ENCODE results near the gene TEKT3.
A peak's percentile ranks its signal among the peaks of the same experiment; 100 is the strongest.

The TEKT3 gene

DNA sequence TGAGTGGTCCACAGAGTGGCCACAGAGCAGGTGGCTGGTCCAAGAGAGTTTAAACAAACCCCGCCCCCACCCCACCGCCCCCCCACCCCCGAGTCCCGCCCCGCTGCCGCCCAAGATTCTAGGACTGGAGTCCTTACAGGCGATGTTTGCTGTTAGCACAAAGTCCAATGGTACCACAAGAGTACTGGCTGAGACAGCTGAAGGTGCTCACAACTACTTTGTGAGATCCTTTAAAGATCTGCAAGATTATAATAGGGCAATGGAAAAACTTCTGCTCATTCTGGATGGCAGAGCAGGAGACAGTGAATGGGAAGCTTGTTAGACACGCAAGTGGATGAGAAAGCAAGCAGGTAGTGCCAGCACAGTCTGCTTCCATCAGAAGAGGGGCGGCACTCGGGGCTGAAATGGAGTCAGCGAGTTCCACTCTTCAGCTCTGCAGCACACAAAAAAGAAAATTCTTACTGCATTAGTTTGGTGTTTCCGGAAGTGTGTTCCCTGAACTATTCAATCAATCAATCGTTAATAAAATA lies 4.7 kb upstream of the TEKT3 start (continued):
- TF ChIP-seq, protein P1, sequence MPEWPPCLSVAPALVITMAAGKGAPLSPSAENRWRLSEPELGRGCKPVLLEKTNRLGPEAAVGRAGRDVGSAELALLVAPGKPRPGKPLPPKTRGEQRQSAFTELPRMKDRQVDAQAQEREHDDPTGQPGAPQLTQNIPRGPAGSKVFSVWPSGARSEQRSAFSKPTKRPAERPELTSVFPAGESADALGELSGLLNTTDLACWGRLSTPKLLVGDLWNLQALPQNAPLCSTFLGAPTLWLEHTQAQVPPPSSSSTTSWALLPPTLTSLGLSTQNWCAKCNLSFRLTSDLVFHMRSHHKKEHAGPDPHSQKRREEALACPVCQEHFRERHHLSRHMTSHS (tag by site-specific recombination; IDR thresholded peaks at IDR 0.05): no peak
- TF ChIP-seq ZNF221 (tag by site-specific recombination; IDR thresholded peaks at IDR 0.05; ENCODE audit: borderline replicate concordance): no peak

- H3K4me3 ChIP-seq (ENCODE audit: low read depth, low read length): no peak overlapping the region
- H3K36me3 ChIP-seq (ENCODE audit: control insufficient read depth in 2 of 2, insufficient read depth in 1 of 2, low read length in 2 of 2): no peaks in the 10 kb centered on the region
- no peaks in the 10 kb centered on the region for H3K9me3 ChIP-seq (ENCODE audit: control insufficient read depth, insufficient read depth, low read depth, low read length)
- H3K4me1 ChIP-seq (ENCODE audit: control insufficient read depth, insufficient read depth, low read length): peaks cover 25% of the 10 kb centered on the region
- ChIA-PET POLR2A (no interaction called here), CTCF (interaction anchor here (0.6 to 1.0 kb wide), 2 partner anchors 25 to 30 kb away, joined by 3 to 4 read pairs; no protein-coding TSS in a partner anchor)
- H3K27ac ChIP-seq (ENCODE audit: extremely low read depth, low read depth, low read length): no peak overlapping the region
- TF ChIP-seq ZFP41 (tag by site-specific recombination; IDR thresholded peaks at IDR 0.05; ENCODE audit: borderline replicate concordance) (no peak), EGR2 (tag by site-specific recombination; IDR thresholded peaks at IDR 0.05; ENCODE audit: low read depth) (0 out of 2 replicates have a peak, but pooled peaks have one; percentile 20), SP3 (tag by site-specific recombination; IDR thresholded peaks at IDR 0.05) (no peak)
- TF ChIP-seq, protein P2, sequence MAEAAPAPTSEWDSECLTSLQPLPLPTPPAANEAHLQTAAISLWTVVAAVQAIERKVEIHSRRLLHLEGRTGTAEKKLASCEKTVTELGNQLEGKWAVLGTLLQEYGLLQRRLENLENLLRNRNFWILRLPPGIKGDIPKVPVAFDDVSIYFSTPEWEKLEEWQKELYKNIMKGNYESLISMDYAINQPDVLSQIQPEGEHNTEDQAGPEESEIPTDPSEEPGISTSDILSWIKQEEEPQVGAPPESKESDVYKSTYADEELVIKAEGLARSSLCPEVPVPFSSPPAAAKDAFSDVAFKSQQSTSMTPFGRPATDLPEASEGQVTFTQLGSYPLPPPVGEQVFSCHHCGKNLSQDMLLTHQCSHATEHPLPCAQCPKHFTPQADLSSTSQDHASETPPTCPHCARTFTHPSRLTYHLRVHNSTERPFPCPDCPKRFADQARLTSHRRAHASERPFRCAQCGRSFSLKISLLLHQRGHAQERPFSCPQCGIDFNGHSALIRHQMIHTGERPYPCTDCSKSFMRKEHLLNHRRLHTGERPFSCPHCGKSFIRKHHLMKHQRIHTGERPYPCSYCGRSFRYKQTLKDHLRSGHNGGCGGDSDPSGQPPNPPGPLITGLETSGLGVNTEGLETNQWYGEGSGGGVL (tag by site-specific recombination; IDR thresholded peaks at IDR 0.05): no peak
Measured at GRCh38 chr17:15343749-15344148, 2.4 kb upstream of the TEKT3 start.

- Histone ChIP-seq H3K9me3 (ENCODE audit: control insufficient read depth, insufficient read depth, low read depth, low read length) (no peaks in the 10 kb centered on the region), H3K4me1 (ENCODE audit: control insufficient read depth, insufficient read depth, low read length) (peaks cover 15% of the 10 kb centered on the region), H3K36me3 (ENCODE audit: control insufficient read depth in 2 of 2, insufficient read depth in 1 of 2, low read length in 2 of 2) (no peaks in the 10 kb centered on the region), H3K27ac (ENCODE audit: extremely low read depth, low read depth, low read length) (no peak overlapping the region), H3K4me3 (ENCODE audit: low read depth, low read length) (no peak overlapping the region)
- no peak for TF ChIP-seq EGR2 (tag by site-specific recombination; IDR thresholded peaks at IDR 0.05; ENCODE audit: low read depth)
- TF ChIP-seq ZFHX2 (tag by site-specific recombination; conservative IDR thresholded peaks at IDR 0.05): no peak
- TF ChIP-seq HOXD13 (CRISPR knock-in tag; IDR thresholded peaks at IDR 0.05; ENCODE audit: borderline replicate concordance): no peak
- TF ChIP-seq ZNF239 (tag by site-specific recombination; IDR thresholded peaks at IDR 0.05): no peak
- no peak for TF ChIP-seq BCL11A (tag by site-specific recombination; IDR thresholded peaks at IDR 0.05; ENCODE audit: low read depth)
- no peak for TF ChIP-seq BCL11B (tag by site-specific recombination; IDR thresholded peaks at IDR 0.05; ENCODE audit: low read depth)
- no peak for TF ChIP-seq ZNF10 (tag by site-specific recombination; IDR thresholded peaks at IDR 0.05)
- no peak for TF ChIP-seq ZNF561 (tag by site-specific recombination; IDR thresholded peaks at IDR 0.05; ENCODE audit: borderline replicate concordance)
- no peak for TF ChIP-seq PRDM2 (tag by site-specific recombination; IDR thresholded peaks at IDR 0.05; ENCODE audit: borderline replicate concordance)
- TF ChIP-seq REPIN1 (tag by site-specific recombination; IDR thresholded peaks at IDR 0.05; ENCODE audit: low read depth): no peak
- TF ChIP-seq ZNF311 (tag by site-specific recombination; IDR thresholded peaks at IDR 0.05; ENCODE audit: borderline replicate concordance): no peak
- TF ChIP-seq ZNF174 (tag by site-specific recombination; IDR thresholded peaks at IDR 0.05): no peak
- no peak for TF ChIP-seq ZNF701 (tag by site-specific recombination; IDR thresholded peaks at IDR 0.05)
- no peak for TF ChIP-seq IKZF3 (tag by site-specific recombination; IDR thresholded peaks at IDR 0.05)
- no peak for TF ChIP-seq ZNF423 (tag by site-specific recombination; IDR thresholded peaks at IDR 0.05)
- TF ChIP-seq ZBTB17 (tag by site-specific recombination; IDR thresholded peaks at IDR 0.05): no peak
- no peak for TF ChIP-seq ZXDB (tag by site-specific recombination; IDR thresholded peaks at IDR 0.05)
- TF ChIP-seq SETDB1 (IDR thresholded peaks at IDR 0.05; ENCODE audit: insufficient read length, low read length): no peak
- CTCF ChIA-PET: interaction anchor here (0.6 kb wide), 1 partner anchor 23 kb away, joined by 3 read pairs; no protein-coding TSS in a partner anchor
- POLR2A ChIA-PET: no interaction called here
Measured at GRCh38 chr17:15342460-15342859, 1.1 kb upstream of the TEKT3 start.
